ENCODE data around the gene CPT2. TPM values are rescaled to one million over a fixed set of nuclear protein-coding genes. Genes with fewer than 3 reads are reported as not detected.

CPT2 gene
- total and polyA plus RNA-seq, 9 donors, result 6.7 to 32.1 (median 12.1) TPM

DNA sequence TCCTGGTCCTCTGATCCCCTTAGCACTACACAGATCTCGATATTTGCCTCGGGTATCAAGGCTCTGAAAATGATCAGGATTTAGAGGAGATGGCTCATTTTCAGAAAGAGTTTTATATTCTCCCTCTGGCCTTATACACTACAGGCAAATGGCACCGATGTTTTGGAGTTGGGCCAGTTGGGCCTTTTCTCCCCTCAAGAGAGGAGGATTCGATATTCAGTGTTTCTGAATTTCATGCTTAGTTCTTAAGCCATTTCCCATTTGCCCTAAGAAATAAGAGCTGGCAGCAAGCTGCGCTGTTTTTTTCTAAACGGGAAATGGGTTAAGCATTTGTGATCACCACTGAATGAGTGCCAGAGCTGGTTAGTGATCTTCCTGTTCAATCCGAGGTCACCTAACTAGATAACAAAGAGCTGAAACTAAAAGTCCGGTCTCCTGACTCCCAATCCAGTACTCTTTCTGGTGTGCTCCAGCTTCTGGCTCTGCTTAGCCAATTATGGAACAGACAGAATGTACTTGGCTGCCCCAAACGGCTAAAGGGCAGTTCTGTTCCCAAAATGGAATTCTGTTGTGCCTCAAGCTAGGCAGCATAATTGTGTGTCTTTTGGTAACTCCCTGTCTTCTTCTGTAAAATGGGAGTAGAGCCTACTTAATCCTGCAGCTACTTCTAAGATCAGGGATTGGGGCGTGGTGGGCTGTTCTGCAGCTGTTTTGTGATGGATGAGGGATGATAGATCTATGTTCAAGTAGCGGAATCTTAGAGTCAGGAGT lies 1.2 kb upstream of the CPT2 start:
- Histone ChIP-seq H3K27ac (peak overlapping the region in 1 of 2 donors; percentile 18), H3K4me3 (no peak overlapping the region), H3K27me3 (no peaks in the 10 kb centered on the region), H3K9me3 (no peaks in the 10 kb centered on the region), H3K36me3 (no peaks in the 10 kb centered on the region), H3K4me1 (ENCODE audit: insufficient read depth) (peaks cover 16% of the 10 kb centered on the region)
- 51 to 64% (median 63%) methylated on average over 11 of the region's 11 CpGs for WGBS, 3 donors
- intact Hi-C loops (cut with DNase I), result no loop called here
- peak in 2 of 5 donors; percentile 29 to 44 for DNase-seq
- TF ChIP-seq, protein P1, sequence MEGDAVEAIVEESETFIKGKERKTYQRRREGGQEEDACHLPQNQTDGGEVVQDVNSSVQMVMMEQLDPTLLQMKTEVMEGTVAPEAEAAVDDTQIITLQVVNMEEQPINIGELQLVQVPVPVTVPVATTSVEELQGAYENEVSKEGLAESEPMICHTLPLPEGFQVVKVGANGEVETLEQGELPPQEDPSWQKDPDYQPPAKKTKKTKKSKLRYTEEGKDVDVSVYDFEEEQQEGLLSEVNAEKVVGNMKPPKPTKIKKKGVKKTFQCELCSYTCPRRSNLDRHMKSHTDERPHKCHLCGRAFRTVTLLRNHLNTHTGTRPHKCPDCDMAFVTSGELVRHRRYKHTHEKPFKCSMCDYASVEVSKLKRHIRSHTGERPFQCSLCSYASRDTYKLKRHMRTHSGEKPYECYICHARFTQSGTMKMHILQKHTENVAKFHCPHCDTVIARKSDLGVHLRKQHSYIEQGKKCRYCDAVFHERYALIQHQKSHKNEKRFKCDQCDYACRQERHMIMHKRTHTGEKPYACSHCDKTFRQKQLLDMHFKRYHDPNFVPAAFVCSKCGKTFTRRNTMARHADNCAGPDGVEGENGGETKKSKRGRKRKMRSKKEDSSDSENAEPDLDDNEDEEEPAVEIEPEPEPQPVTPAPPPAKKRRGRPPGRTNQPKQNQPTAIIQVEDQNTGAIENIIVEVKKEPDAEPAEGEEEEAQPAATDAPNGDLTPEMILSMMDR (IDR thresholded peaks at IDR 0.05), result peak in 1 of 3 donors; percentile 10
- no peak for TF ChIP-seq POLR2A (IDR thresholded peaks at IDR 0.05)

DNA sequence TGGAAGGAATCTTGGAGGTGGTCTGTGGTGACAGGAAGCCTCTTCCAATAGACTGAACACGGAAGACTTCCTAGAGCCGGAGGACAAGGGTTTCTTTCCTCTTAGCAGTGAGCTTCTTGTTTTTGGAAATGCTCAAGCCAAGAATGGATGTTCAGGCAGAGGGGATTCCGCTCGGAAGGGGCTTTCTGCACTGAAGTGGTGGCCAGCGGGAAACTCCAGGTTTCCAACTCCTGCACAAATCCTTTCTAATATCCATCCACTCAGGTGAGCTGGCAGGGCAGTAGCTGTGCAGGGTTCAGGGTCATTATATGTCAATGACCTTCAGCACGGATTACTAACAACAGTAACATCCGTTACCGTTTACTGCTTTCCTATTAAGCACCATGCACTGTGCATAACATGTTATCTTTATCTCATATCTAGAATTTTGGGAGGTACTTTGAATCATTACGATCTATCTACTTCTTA lies 573 bp upstream of the CPT2 start:
- no peak for DNase-seq
- Histone ChIP-seq H3K4me1 (ENCODE audit: insufficient read depth) (peaks cover 16% of the 10 kb centered on the region), H3K36me3 (no peaks in the 10 kb centered on the region), H3K9me3 (no peaks in the 10 kb centered on the region), H3K27me3 (no peaks in the 10 kb centered on the region), H3K4me3 (peak overlapping the region; percentile 98), H3K27ac (peak overlapping the region in 1 of 2 donors; percentile 89)
- TF ChIP-seq EP300 (IDR thresholded peaks at IDR 0.05) (no peak), POLR2A (IDR thresholded peaks at IDR 0.05) (no peak)
- TF ChIP-seq, protein P1 (IDR thresholded peaks at IDR 0.05), result no peak
- intact Hi-C loops (cut with DNase I), result no loop called here
- WGBS, 3 donors, result 17 to 26% (median 25%) methylated on average over 9 of the region's 9 CpGs

DNA sequence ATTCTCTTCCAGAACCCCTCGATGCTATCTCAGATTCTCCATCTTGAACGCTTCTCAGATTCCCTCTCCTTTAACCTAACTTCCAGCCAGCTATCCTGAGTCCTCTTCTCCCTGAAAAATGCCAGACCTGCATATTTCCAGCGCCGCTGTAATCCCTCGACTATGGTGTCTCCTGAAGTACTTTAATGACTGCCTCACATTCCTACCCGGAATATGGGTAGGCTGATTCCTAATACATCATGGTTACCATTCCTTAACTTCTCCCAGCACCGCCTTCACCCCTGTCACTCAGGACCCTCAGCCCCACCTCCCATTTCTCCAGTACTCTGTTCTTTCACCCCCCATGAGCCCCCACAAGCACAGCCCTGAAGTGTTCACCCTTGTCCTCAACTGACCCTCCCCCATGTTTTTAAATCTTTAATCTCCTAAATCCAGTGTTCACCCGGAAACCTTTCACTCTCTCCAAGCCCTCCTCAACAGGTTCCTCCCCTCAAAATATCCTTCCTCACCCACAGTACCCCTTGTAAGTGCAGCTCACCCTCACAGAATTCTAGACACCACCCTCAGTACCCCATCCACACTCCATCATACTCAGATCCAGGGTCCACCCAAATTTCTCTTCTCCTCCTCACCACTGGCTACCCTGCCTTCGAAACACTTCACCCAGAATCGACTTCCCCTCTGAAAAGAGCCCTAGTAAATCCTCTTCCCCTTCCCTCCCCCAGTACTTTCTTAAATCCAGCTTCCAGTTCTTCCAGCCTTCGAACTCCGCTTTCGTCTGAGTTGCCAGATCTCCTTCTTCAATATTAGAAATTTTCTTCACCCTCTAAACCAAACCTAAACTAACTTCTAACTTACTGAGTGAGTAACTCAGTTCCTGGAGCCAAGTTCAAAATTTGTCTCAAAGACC lies 922 bp downstream of the CPT2 start:
- Histone ChIP-seq H3K4me3 (peak overlapping the region; percentile 98), H3K27ac (peak overlapping the region; percentile 89 to 93), H3K27me3 (no peaks in the 10 kb centered on the region), H3K36me3 (no peaks in the 10 kb centered on the region), H3K4me1 (ENCODE audit: insufficient read depth) (peaks cover 16% of the 10 kb centered on the region), H3K9me3 (no peaks in the 10 kb centered on the region)
- WGBS, 3 donors, result 33 to 35% (median 34%) methylated on average over 13 of the region's 13 CpGs
- no peak for DNase-seq
- intact Hi-C loops (cut with DNase I), result no loop called here
- TF ChIP-seq POLR2A (IDR thresholded peaks at IDR 0.05), result no peak
- TF ChIP-seq, protein P1 (IDR thresholded peaks at IDR 0.05), result no peak
- no peak for TF ChIP-seq EP300 (IDR thresholded peaks at IDR 0.05)

DNA sequence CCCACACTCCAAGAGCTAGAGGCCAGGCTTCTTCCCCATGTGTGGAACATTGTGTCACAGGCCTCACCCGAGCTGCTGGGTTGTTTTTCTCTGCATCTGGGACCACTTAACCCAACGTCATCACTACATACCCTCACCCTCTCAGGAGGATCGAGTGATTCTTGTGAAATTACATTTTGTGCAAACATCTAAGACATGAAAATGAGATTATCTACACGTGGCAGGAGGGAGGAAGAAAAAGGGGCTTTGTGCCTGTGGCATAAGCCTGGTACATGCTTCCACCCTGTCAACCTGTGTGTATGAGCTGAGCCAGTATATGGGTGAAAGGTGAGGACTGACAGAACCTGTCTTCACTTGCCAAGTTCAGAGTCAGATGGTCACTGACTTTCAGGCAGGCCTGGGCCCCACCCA lies 1.6 kb downstream of the CPT2 start:
- intact Hi-C loops (cut with DNase I), result no loop called here
- TF ChIP-seq, protein P1 (IDR thresholded peaks at IDR 0.05), result no peak
- TF ChIP-seq EP300 (IDR thresholded peaks at IDR 0.05), result no peak
- TF ChIP-seq POLR2A (IDR thresholded peaks at IDR 0.05), result no peak
- 47 to 56% (median 53%) methylated on average over 4 of the region's 4 CpGs for WGBS, 3 donors
- Histone ChIP-seq H3K36me3 (no peaks in the 10 kb centered on the region), H3K4me3 (no peak overlapping the region), H3K4me1 (ENCODE audit: insufficient read depth) (peaks cover 16% of the 10 kb centered on the region), H3K9me3 (no peaks in the 10 kb centered on the region), H3K27ac (no peak overlapping the region), H3K27me3 (no peaks in the 10 kb centered on the region)
- no peak for DNase-seq
